Measurements from ENCODE around the gene SNIP1.
A peak's percentile ranks its signal among the peaks of the same experiment; 100 is the strongest.
"Not testable (repeated sequence)": the region's sequence is repeated elsewhere in the genome, so short reads cannot be mapped to it uniquely, and the experiment has no call there.

Gene SNIP1

DNA sequence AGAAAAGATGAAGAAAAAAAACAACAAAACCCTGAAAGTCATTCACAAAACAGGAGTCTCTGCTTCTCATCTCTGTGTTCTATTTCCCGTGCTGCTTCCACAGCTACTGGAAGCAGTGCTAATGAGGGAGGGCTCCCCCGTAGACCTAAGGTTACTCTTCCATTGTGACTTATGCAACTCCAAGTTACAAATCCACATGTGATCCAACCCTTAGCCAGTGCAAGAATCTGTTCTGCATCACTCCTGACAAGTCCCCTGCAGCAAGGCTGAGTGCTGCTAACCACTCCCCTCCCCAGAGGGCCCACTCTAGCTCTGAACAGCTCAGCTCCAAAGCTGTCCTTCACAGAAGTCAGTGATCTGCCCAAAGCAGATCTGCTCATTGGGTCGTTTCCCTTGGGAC, 12.9 kb upstream of the SNIP1 start:
- no peak overlapping the region for H3K4me3 ChIP-seq (ENCODE audit: control insufficient read depth, low read depth, low read length)
- DNase-seq (ENCODE audit: low read depth): no peak
- TF ChIP-seq, protein P1, sequence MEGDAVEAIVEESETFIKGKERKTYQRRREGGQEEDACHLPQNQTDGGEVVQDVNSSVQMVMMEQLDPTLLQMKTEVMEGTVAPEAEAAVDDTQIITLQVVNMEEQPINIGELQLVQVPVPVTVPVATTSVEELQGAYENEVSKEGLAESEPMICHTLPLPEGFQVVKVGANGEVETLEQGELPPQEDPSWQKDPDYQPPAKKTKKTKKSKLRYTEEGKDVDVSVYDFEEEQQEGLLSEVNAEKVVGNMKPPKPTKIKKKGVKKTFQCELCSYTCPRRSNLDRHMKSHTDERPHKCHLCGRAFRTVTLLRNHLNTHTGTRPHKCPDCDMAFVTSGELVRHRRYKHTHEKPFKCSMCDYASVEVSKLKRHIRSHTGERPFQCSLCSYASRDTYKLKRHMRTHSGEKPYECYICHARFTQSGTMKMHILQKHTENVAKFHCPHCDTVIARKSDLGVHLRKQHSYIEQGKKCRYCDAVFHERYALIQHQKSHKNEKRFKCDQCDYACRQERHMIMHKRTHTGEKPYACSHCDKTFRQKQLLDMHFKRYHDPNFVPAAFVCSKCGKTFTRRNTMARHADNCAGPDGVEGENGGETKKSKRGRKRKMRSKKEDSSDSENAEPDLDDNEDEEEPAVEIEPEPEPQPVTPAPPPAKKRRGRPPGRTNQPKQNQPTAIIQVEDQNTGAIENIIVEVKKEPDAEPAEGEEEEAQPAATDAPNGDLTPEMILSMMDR (IDR thresholded peaks at IDR 0.05; ENCODE audit: control insufficient read depth, insufficient read depth, low read depth, low read length, missing control alignments): no peak

DNA sequence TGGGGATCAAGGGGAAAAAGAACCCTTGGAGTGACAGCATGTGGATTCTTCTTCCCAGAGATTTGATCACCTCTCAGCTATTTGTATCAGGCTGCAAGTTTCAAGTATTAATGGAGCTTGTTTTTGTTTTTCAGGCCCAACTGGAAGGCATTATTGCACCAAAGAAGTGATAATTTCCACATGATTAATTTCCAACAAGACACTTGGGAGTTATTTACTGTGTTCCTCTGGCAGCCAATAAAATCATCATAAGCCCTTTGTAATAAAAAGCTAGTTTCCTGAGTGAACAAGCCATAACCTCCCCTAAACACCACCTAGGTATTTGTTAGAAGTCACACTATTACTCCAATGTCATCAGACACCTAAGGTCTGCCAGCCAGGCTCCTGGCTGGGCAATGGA, 10.8 kb upstream of the SNIP1 start:
- H3K4me3 ChIP-seq (ENCODE audit: control insufficient read depth, low read depth, low read length): no peak overlapping the region
- TF ChIP-seq, protein P1 (IDR thresholded peaks at IDR 0.05; ENCODE audit: control insufficient read depth, insufficient read depth, low read depth, low read length, missing control alignments): no peak
- DNase-seq (ENCODE audit: low read depth): no peak

DNA sequence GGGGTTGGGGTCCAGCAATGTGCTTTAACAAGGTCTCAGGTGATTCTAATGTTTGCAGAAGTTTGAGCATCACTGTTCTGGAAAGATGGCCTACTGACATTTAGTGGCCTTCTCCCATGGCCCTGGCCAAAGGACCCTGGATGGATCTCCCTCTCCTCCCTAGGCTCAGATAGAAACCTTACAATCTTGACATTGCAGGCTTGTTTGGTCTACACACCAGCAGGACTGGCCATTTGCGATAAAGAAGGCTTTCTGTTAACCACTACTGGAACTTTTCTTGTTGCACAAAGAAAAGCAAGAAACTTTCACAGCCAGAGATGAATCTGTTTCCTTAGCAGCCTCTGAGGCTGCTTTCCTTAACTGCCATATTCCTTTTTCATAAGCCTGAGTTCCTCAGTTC, 8.9 kb upstream of the SNIP1 start:
- TF ChIP-seq, protein P1 (IDR thresholded peaks at IDR 0.05; ENCODE audit: control insufficient read depth, insufficient read depth, low read depth, low read length, missing control alignments): no peak
- no peak for DNase-seq (ENCODE audit: low read depth)

DNA sequence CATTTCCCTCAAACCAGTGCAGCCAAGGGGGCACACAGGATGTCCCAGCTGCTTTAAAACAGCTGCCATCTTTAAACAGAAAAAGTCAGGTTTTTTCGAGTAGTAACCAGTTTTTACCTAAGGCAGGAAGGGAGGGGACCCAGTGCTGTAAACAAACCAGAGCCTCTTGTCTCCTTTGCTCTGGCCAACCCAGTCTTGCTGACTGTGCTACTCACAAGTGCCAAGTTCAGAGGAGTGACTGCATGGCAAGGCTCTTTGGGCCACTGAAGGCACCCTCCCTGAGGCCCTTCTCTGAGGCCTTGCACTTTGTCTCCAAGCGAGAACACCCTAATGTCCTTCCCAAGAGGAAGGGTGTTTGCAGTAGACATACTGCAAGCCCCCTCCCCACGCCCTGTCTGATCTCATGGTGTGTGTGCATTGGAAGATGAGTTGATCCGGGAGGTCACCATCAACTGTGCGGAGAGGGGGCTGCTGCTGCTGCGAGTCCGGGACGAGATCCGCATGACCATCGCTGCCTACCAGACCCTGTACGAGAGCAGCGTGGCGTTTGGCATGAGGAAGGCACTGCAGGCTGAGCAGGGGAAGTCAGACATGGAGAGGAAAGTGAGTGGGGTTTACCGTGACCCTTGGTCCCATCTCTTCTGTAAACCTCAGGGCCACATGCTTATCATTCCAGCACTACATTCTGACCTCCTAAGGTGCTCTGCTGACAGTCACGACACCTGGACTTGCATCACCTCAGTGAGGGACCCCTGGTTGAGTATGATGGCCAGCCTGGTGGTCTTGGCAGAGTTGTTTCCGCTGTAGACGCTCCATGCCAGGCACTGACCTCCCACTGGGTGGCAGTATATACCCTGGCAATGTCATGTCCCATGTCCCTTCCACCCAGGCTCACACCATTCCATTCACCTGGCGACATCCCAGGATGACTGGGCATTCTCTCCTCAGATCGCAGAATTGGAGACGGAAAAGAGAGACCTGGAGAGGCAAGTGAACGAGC, 7.3 kb upstream of the SNIP1 start:
- DNase-seq (ENCODE audit: low read depth): no peak
- no peak overlapping the region for H3K4me3 ChIP-seq (ENCODE audit: control insufficient read depth, low read depth, low read length)
- TF ChIP-seq, protein P1 (IDR thresholded peaks at IDR 0.05; ENCODE audit: control insufficient read depth, insufficient read depth, low read depth, low read length, missing control alignments): peak; percentile 72

More for the DNA sequence above, 8.9 kb upstream of the SNIP1 start:
- H3K4me3 ChIP-seq (ENCODE audit: control insufficient read depth, low read depth, low read length): no peak overlapping the region

DNA sequence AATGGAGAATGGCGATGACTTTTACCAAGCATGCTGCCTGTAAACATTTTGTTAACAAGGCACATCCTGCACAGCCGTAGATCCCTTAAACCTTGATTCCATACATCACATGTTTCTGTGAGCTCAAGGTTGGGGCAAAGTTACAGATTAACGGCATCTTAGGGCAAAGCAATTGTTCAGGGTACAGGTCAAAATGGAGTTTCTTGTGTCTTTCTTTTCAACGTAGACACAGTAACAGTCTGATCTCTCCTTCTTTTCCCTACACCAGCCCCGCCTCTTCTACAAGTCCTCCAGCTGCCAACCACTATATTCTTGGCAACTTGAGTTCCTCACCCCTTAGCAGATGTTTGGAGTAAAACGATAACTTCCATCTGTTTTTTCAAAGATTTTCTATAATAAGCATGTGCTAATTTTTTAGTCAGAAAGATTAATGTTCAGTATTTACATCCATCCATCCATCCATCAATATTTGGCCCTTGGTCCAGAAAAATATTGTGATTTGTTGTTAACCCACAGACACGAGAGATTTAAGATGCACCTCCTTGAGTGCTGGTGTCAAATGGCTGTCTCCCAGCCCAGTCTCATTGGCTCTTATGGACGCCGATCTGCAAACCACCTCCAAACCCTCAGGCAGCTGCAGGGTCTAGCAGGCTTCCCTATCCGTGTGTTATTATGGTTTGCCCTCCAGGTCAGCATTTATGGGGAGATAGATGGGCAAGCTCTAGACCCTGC, 6.5 kb upstream of the SNIP1 start:
- no peak for DNase-seq (ENCODE audit: low read depth)
- no peak overlapping the region for H3K4me3 ChIP-seq (ENCODE audit: control insufficient read depth, low read depth, low read length)
- TF ChIP-seq, protein P1 (IDR thresholded peaks at IDR 0.05; ENCODE audit: control insufficient read depth, insufficient read depth, low read depth, low read length, missing control alignments): no peak

DNA sequence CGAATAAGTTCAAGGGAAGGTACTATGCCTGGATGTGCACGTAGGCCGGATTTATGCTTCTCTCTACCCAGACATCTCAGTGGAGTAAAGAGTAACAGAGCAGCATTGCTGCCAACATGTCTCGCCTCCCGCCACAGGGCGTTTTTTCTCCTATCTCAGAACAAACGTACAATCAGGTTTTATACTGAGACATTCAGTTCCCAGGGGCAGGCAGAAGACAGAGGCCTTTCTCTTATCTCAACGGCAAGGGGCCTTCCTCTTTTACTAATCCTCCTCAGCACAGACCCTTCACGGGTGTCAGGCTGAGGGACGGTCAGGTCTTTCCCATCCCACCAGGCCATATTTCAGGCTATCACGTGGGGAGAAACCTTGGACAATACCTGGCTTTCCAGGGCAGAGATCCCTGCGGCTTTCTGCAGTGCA, 5.9 kb upstream of the SNIP1 start:
- DNase-seq (ENCODE audit: low read depth): not testable (repeated sequence)

DNA sequence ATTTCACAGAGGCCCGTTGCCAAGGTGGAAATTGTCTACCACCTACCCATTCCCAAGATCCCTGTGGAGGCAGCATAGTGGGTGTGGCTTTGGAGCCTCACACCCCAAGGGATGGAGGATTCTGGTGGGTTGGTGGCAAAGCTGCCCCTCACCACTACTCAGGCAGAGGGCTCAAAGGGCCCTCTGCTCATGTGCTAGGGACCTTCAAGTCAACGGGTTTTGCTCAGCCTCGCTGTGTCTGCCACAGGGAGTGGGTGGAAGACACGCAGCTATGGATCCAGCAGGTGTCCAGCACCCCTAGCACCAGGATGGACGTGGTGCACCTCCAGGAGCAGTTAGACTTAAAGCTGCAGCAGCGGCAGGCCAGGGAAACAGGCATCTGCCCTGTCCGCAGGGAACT, 5.0 kb upstream of the SNIP1 start:
- TF ChIP-seq, protein P1 (IDR thresholded peaks at IDR 0.05; ENCODE audit: control insufficient read depth, insufficient read depth, low read depth, low read length, missing control alignments): no peak
- H3K4me3 ChIP-seq (ENCODE audit: control insufficient read depth, low read depth, low read length): no peak overlapping the region
- no peak for DNase-seq (ENCODE audit: low read depth)

More for the DNA sequence above, 5.9 kb upstream of the SNIP1 start:
- not testable (repeated sequence) for H3K4me3 ChIP-seq (ENCODE audit: control insufficient read depth, low read depth, low read length)

All from AG09309 (cell line).